Frontal cortex (tissue), 4 donors: ENCODE results near the gene MRM1. TPM values are rescaled to one million over a fixed set of nuclear protein-coding genes. Genes with fewer than 3 reads are reported as not detected.

Experiments used
- DNase-seq, 2 donors: peaks; one replicate each; pipeline ENCODE4 v3.0.0; 2012; ENCODE audit warnings: low spot score in 2 of 2
- FAIRE-seq: peaks from 2 replicates; lab custom pipeline; 2012; peaks lifted over from hg19 to GRCh38; lab: Jason Lieb, UNC
- total RNA-seq: library from RNA; depleted of rRNA; stranded (reverse); fragments of >200 nt; gene quantifications from one replicate; pipeline ENCODE4 v1.2.3, GENCODE V29; 2014
- donor health status: control.
- donor health status: control.
- donor health status: control.

Gene MRM1
- total RNA-seq, 1 donor from 2014 or later = 3.3 TPM

GRCh38 chr17:36657763-36658490 is 56.5 kb downstream of the MRM1 start:
- FAIRE-seq = no peak
- no peak for DNase-seq

Other genes starting within 250 kb of the MRM1 start
- not detected for gene TBC1D3H, start 213.1 kb upstream of the MRM1 start, total RNA-seq
- 57.1 TPM for gene ZNHIT3, start 114.9 kb upstream of the MRM1 start, total RNA-seq
- gene MYO19, start 66.7 kb upstream of the MRM1 start, total RNA-seq = 30.6 TPM
- gene PIGW, start 66.6 kb upstream of the MRM1 start, total RNA-seq = 3.3 TPM
- 67.7 TPM for gene GGNBP2, start 56.7 kb upstream of the MRM1 start, total RNA-seq
- gene DHRS11, start 9.7 kb upstream of the MRM1 start, total RNA-seq = 5.7 TPM